HL-60 (cell line): ENCODE results near the gene ALK.

Experiments used
- DNase-seq, 2 experiments: peaks; one replicate each; pipeline ENCODE4 v3.0.0-alpha.2; 2010 to 2020; ENCODE audit warnings: low read depth in 1 of 2, low spot score in 1 of 2
- H3K27ac ChIP-seq: fragments of 250-450 bp; sonication (Bioruptor Pico); replicated peaks from 2 replicates; pipeline ENCODE4 v1.5.1; 2020; ENCODE audit warnings: mild to moderate bottlenecking, moderate library complexity
- H3K27me3 ChIP-seq: fragments of 250-450 bp; sonication (Bioruptor Pico); 2 replicates; pipeline ENCODE4 v1.5.1; 2021; ENCODE audit warnings: mild to moderate bottlenecking, moderate library complexity; ENCODE audit not compliant: insufficient read depth, poor library complexity, severe bottlenecking
- H3K4me3 ChIP-seq: replicated peaks from 2 replicates; pipeline ENCODE4 v1.5.1; 2011; ENCODE audit warnings: mild to moderate bottlenecking, control low read depth, low read length; ENCODE audit not compliant: insufficient read depth
- GABPA ChIP-seq: IDR thresholded peaks from 2 replicates; pipeline ENCODE4 v1.6.1; 2012; ENCODE audit warnings: low read depth
- POLR2AphosphoS5 ChIP-seq: IDR thresholded peaks from 2 replicates; pipeline ENCODE4 v1.6.1; 2012; ENCODE audit warnings: low read depth
- SPI1 ChIP-seq: IDR thresholded peaks from 2 replicates; pipeline ENCODE4 v1.6.1; 2012; ENCODE audit warnings: low read depth, mild to moderate bottlenecking, borderline replicate concordance
- TF ChIP-seq, protein P1 (sequence below): IDR thresholded peaks from one replicate; pipeline ENCODE4 v1.5.1; 2011; ENCODE audit warnings: low read length, control low read depth, inconsistent platforms; ENCODE audit not compliant: insufficient read depth
- TF ChIP-seq, protein P2 (sequence below): IDR thresholded peaks from 2 replicates; pipeline ENCODE4 v1.6.1; 2012; ENCODE audit warnings: low read depth; ENCODE audit not compliant: insufficient replicate concordance

The ALK gene

DNA sequence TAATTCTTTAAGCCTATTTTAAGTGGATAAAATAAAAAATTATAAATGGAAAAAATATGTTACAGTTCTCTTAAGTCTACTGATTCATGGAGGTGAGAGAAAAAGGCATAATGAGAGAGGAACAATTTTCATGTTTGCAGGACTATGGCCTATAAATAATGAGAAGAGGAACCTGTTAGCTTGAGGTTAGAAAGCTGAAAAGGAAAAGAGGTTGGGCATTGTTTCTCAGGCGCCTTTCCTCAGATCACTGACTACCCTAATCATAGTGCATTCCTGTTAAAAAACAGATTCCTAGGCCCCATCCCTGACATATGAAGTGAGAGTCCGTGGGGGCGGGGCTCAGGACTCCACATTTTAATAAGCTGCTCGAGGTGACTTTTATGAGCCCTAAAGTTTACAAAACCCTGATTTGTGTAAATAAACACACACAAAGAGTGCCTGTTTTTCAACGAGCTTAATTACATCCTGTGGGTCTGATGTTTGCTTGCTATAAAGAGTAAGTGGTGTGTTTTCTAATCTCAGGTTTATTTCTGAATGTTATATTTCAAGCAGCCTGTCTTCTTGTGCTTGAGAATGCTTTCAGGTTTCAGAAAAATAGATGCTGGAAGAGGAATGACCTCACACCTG, 470.7 kb downstream of the ALK start:
- no peak for DNase-seq
- Histone ChIP-seq H3K27ac (no peak overlapping the region), H3K4me3 (no peak overlapping the region), H3K27me3 (no peaks in the 10 kb centered on the region)
- TF ChIP-seq, protein P1, sequence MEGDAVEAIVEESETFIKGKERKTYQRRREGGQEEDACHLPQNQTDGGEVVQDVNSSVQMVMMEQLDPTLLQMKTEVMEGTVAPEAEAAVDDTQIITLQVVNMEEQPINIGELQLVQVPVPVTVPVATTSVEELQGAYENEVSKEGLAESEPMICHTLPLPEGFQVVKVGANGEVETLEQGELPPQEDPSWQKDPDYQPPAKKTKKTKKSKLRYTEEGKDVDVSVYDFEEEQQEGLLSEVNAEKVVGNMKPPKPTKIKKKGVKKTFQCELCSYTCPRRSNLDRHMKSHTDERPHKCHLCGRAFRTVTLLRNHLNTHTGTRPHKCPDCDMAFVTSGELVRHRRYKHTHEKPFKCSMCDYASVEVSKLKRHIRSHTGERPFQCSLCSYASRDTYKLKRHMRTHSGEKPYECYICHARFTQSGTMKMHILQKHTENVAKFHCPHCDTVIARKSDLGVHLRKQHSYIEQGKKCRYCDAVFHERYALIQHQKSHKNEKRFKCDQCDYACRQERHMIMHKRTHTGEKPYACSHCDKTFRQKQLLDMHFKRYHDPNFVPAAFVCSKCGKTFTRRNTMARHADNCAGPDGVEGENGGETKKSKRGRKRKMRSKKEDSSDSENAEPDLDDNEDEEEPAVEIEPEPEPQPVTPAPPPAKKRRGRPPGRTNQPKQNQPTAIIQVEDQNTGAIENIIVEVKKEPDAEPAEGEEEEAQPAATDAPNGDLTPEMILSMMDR: no peak
- TF ChIP-seq, protein P2, sequence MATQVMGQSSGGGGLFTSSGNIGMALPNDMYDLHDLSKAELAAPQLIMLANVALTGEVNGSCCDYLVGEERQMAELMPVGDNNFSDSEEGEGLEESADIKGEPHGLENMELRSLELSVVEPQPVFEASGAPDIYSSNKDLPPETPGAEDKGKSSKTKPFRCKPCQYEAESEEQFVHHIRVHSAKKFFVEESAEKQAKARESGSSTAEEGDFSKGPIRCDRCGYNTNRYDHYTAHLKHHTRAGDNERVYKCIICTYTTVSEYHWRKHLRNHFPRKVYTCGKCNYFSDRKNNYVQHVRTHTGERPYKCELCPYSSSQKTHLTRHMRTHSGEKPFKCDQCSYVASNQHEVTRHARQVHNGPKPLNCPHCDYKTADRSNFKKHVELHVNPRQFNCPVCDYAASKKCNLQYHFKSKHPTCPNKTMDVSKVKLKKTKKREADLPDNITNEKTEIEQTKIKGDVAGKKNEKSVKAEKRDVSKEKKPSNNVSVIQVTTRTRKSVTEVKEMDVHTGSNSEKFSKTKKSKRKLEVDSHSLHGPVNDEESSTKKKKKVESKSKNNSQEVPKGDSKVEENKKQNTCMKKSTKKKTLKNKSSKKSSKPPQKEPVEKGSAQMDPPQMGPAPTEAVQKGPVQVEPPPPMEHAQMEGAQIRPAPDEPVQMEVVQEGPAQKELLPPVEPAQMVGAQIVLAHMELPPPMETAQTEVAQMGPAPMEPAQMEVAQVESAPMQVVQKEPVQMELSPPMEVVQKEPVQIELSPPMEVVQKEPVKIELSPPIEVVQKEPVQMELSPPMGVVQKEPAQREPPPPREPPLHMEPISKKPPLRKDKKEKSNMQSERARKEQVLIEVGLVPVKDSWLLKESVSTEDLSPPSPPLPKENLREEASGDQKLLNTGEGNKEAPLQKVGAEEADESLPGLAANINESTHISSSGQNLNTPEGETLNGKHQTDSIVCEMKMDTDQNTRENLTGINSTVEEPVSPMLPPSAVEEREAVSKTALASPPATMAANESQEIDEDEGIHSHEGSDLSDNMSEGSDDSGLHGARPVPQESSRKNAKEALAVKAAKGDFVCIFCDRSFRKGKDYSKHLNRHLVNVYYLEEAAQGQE: no peak
- TF ChIP-seq SPI1 (no peak), GABPA (no peak), POLR2AphosphoS5 (no peak)

DNA sequence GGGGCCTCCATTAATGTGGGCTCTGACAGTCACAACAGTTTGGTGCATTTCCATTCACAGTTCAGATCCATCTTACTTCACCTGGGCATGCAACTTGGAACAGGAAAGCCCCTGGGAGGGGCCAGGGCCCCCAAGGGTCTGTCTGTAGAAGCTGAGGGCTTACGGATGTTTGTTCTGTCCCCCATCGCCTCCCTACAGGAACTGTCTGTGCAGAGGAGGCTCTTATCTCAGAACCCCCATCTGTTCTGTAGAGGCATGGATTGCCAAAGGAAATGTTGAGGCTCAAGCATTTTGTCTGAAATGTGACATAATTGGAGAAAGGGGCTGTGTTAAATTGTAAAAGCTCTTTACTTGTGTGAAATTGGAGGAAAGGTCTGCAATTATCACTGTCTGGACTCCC, 471.9 kb downstream of the ALK start:
- no peak overlapping the region for H3K4me3 ChIP-seq
- no peaks in the 10 kb centered on the region for H3K27me3 ChIP-seq
- DNase-seq: no peak
- TF ChIP-seq GABPA: no peak
- TF ChIP-seq, protein P1: no peak
- no peak for TF ChIP-seq POLR2AphosphoS5
- no peak for TF ChIP-seq SPI1
- TF ChIP-seq, protein P2: no peak
- no peak overlapping the region for H3K27ac ChIP-seq

DNA sequence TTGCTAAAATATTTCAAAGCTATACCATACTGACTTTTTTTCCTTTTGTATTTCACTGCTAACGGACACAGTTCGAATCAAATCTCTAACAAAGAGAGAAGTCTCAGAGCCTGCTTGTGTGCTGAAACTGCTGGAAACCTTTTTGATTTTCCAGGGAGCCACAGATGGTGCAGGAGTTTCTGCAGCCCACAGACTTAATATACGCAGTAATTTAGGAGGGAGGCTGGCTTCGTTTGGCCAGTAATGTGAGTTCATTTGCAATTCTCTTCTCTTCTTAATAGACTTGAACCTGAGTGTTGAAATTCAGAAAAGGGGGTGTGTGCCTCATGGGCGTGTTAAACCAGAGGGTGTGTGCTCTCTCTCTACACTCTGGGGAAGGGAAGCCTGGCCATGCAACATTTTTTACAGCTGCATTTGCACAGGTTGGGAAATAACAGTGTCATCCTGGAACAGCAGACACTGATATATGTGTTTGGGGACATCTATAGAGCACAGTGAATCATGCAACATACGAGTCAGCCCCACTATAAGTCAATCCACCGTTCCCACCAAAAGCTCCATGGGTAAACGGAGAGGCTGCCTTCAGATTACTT, 473.2 kb downstream of the ALK start:
- H3K4me3 ChIP-seq: no peak overlapping the region
- no peak for DNase-seq
- no peak for TF ChIP-seq GABPA
- TF ChIP-seq POLR2AphosphoS5: no peak
- TF ChIP-seq, protein P1: no peak
- TF ChIP-seq, protein P2: no peak
- no peak for TF ChIP-seq SPI1

More for the DNA sequence above, 473.2 kb downstream of the ALK start:
- Histone ChIP-seq H3K27me3 (no peaks in the 10 kb centered on the region), H3K27ac (no peak overlapping the region)
